COLO668 (cell line): Measurements from ENCODE around the gene AHDC1.
"Not testable (repeated sequence)": the region's sequence is repeated elsewhere in the genome, so short reads cannot be mapped to it uniquely, and the experiment has no call there.

Experiments used
- DNase-seq: peaks from one replicate; lab custom pipeline; 2025; ENCODE audit not compliant: unreplicated experiment; lab: John Stamatoyannopoulos, UW

Gene AHDC1

DNA sequence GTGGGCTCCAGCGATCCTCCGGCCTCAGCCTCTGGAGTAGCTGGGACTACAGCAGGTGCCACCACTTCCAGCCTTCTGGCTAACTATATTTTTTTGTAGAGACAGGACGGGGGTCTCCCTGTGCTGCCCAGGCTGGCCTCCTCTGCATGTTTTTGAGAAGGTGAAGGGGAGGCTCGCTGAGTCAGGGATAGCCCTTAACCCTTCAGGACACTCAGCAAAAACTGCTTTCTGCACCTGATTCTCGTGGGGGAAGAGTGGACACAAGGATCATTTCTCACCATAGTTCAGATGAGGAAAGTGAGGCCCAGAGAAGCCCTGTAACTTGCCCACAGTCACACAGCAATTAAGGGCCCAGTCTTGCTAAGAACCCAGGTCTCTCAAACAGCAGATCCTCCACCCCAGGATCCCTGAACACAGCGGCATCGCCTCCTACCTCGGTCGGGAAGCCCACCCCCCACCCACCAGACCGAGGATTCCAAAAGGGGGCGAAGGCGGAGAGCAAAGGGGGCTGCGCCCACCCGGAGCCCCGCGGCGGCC is 29.8 kb upstream of the AHDC1 start:
- no peak for DNase-seq

DNA sequence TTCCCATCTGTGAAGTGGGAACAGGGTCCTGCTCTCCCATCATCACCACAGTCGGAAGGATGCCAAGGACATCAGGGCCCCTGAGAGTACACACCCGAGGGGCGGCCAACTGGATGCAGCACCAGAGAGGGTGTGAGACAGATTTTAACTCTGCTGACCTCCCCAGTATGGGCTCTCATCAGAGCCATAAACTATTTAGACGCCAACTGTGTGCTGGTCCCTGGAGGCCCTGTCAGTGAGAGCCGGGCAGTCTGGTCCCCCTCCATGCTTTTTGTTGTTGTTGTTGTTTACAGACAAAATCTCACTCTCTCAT is 29.3 kb upstream of the AHDC1 start:
- DNase-seq = no peak

DNA sequence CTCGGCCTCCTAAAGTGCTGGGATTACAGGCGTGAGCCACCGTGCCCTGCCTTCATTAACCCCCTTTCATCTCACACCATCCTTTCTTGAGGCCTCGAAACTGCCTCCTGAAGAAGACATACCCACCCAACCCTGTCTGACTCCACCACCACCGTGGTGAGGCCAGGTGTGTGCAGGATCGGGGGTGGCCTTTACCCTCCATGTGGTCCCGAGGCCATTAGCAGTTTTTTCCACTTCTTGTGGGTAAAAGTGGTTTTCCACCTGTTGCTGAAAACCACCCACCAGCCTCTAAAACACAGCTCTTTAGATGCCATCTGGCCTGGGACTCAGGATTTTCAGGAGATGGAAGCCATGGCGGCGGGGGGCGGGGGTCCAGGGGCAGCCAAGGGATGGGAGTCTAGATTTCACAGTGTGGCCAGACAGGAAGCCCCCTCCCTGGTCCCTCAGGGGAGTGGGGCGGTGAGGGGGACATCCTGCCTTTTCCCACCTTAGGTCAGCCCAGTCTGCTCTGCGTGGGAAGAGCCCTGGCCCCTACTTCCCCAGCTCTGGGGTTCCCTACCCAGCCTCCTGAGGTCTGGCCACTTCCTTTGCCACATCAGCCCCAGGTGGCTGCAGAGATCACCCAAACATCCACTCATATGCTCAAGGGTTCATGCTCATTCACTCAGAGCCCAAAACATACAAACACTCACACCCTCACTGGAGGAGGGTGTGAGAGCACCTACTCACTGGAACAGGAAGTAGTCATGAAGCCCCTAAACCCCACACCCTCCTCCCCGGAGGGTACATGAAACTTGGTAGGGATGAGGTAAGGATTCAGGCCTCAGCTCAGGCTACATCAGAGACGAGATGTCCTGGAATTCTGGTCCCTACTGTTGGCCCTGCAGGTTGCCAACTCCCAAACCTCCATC is 28.7 kb upstream of the AHDC1 start:
- no peak for DNase-seq

DNA sequence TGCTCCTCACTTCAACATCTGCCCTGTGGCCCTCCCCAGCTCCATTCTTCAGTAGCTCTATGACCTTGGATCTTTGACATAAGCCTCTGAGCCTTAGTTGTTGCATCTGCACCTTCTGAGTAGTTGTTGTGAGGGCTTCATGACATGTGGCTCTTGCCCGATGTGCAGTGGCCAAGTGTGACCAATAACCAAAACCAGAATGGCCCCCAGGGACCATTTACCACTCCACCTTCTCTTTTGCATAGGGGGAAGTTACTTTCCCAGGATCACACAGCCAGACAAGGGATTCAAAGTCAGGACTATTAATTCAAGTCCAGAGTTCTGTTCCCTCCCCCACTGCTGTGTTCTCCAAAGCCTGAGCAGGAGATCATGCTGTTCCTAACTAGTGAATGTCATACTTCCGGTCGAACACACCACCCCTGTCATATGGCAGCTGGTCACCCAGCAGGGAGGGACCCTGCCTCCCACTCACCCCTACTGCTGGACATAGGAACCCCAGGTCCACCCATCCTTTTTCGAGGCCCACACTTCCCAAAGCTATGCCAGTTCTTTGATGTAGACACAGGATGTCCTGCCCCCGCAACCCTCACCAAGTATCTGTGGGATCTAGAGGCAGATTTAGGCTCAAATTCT is 27.0 kb upstream of the AHDC1 start:
- DNase-seq = no peak

DNA sequence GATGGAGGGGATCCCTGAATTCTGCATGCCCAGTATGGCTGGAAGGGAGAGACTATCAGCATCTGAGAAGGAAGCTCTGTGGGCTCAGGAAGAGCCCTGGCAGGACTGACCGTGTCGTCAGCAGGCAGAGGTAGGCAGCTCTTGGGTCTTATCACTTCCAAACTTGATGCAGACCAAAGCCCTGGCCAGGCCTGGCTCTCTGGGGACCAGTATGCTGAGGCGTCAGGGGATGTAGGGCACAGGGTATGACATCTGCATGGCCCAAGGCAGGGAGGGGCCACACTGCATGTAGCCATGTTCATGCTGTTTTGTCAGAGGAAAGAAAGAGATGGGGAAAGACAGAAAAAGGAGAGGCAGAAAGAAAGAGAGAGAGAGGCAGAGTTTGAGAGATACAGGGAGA is 24.8 kb upstream of the AHDC1 start:
- DNase-seq = no peak

DNA sequence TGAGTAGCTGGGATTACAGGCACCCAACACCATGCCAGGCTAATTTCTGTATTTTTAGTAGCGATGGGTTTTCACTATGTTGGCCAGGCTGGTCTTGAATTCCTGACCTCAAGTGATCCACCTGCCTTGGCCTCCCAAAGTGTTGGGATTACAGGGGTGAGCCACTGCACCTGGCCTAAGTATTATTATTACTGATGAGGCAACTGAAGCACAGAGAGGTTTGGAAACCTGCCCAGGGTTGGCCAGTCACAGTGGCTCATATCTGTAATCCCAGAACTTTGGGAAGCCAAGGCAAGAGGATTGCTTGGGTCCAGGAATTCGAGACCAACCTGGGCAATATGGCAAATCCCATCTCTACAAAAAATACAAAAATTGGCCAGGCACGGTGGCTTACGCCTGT is 23.8 kb upstream of the AHDC1 start:
- not testable (repeated sequence) for DNase-seq

DNA sequence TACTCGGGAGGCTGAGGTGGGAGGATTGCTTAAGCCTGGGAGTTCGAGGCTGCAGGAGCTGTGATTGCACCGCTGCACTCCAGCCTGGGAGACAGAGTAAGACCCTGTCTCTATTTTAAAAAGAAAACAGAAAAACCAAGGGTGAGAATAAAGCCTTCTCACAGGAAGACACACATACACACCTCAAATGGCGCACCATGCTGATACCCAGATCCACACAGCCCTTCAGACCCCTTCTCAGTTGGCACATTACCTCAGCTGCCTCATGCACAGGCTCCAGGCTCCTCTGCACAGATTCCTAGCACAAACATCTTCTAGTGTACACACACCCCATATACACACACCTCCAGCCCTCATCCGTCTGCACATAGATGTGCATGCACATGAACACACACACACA is 23.1 kb upstream of the AHDC1 start:
- no peak for DNase-seq

DNA sequence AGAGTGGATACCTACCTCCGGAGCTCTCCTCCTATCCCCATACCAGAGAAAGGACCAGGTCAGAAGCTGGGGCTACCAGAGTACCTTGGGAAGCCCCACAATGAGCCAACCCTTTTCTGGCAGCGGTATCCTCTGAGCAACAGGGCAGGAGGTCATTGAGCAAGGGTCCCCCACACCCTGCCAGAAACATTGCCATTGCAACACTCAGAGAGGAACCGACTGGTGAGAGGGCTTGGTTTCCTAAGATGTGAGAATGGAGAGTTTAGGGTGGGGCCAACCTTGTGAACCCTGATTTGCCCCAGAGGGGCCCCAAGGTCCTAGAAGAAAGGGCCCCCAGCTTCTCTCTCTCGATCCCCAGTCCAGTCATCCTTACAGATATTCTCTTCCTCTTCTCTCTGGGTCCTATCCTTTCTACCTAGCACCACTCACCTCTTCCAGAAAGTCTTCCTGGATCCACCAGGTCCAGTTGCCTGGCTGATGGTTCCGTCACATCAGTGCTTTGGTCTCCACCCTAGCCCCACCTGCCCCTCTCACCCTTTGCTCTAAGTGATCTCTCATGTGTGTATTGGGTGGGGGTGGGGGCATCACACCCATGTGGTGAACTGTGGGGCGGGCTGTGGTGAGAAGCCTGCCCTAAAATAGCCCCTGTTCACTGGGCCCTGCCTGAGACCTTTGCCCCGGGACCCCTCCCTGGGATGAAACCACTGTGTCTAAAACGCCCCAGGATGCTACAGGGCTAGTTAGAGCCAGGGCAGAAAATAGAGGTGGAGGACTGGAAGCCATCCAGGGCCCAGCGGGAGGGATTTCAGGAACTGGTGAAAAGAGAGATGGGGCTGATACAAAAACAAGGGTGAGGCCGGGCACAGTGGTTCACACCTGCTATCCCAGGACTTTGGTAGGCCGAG is 22.3 kb upstream of the AHDC1 start:
- no peak for DNase-seq

DNA sequence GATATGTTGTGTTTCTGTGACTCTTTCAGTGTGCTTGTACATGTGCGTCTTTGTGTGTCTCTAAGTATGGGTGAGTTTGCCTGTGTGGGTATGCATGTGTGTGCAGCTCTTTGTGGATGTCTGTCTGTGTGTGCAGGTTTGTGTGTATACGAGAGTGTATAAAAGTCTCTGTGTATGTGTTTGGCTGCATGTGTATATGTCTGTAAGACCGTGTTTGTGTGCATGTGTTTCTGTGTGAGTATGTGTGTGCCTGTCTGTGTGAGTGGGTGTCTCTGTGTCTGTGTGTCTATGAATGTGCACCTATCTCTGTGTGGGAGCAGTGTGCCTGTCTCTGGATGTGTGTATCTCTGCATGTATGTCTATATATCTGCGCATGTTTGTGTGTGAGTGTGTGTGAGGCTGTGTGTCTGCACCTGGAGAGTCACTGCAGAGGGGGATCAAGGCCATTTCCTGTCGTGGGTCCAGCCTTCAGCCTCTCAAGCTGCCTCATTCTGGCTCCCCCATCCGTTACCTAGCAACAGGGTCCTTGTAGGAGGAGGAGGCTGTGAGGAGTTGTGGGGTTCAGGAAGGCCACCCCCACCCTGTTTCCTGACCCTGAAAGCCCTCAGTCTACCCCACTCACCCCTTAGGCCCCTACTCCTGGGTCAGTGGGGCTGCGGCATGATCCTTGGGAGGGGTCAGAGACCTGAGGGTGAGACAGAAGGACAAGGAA is 20.7 kb upstream of the AHDC1 start:
- peak; percentile 29 for DNase-seq

DNA sequence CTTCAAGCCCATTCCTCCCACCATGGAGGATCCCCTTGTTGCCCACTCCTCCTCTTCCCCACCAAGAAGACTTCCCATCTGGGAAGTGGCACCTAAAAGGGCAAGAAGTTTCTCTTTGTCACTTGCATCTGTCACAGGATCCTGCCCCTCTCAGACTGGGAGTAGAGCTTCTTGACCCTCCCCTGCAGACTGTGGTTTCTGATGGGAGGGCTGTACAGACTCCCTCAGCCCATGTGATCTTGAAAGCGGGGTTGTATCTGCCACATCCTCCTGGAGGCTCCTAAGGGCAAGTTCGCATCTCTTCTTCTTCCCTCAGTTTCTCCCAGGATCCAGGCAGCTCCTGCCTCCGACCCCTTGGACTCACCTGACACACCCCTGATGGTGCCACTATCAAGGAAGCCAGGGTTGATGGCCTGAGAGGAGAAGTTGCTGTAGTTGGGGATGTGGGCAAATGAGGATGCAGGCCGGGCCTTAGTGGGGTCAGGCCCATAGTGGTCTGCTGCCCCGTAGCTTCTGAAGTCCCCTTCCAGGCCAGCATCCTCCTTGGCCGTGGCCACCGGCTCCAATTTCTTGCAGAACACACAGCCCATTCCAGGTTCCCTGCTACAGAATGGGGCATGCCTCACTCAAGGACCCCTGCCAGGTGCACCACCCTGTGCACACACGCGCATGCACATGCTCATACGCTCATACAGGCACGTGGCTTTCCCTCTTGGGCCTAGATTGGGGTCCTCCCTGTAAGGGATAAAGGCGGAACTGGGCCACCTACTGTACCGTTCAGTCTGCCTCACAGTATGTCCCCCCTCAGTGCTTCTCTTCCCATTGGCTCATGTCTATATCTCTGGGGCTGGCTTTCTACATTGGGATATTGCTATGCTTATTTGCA is 19.6 kb upstream of the AHDC1 start:
- no peak for DNase-seq

DNA sequence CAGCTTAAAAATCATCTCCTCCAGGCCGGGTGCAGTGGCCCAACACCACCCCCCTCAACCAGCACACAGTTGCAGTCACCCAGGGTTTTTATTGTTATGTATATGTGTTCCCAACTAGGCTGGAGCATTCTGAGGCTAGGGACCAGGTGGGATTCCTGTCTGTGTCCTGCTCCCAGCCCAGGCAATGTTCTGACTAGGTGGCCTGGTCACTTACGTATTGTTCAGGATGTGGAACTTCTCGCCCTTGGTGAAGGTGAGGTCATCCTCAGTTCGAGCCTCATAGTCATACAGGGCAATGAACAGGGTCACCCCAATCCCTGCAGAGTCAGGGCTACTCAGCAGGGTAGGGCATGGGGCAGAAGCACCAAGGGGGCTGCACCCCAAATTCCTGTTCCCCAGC is 18.9 kb upstream of the AHDC1 start:
- no peak for DNase-seq

DNA sequence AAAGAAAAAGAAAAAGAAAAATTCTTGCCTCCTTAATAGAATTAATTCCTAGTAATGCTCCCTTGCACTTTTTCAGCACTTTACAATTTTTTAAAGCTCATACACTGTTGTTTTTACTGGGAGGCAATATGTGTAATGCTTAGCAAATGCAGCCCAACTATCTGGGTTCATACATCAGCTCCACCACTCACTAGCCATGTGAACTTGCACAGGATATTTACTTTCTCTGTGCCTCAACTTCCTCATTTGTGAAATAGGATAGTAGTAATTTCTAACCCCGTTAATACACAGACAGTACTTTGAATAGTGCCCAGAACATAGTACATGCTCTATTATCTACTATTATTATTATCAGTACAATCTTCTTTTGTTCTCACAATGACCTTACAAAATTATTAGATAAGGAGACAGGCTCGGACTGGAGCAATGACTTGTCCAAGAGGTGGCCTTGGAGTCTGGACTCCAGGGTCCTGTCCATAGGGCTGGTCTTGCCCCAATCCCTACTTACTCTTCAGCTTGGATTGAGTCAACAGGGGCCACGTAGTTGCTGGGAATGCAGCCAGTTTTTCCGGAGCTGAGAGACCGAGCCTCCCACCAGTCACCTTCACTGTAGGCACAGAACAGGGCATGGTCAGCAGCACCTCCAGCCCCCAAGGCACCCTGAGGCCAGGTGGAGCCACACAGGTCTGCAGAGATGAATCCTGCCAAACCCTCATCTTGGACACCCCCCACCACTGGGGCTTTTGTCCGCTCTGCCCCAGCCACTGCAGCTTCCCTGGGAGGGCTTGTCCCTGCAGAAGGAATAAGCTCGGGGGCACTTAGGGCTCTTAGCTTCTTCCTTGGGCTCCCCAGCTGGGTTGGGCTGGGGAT is 17.3 kb upstream of the AHDC1 start:
- DNase-seq = no peak

DNA sequence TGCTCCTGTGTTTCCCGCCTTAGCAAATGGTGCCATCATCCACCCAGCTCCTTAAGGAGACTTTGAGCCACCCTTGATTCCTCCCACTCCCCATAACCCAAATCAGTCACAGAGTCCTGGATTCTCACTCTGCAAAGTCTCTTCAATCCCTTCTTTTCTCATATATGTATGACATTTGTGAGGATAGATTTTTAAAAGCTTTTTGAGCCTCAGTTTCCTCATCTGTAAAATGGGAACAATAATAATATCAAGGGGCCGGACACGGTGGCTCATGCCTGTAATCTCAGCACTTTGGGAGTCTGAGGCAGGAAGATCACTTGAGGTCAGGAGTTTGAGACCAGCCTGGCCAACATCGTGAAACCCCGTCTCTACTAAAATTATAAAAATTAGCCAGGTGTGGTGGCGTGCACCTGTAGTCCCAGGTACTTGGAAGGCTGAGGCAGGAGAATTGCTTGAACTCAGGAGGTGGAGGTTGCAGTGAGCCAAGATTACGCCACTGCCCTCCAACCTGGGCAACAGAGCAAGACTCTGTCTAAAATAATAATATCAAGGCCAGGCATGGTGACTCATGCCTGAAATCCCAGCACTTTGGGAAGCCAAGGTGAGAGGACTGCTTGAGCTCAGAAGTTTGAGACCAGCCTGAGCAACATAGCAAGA is 16.0 kb upstream of the AHDC1 start:
- DNase-seq = not testable (repeated sequence)

DNA sequence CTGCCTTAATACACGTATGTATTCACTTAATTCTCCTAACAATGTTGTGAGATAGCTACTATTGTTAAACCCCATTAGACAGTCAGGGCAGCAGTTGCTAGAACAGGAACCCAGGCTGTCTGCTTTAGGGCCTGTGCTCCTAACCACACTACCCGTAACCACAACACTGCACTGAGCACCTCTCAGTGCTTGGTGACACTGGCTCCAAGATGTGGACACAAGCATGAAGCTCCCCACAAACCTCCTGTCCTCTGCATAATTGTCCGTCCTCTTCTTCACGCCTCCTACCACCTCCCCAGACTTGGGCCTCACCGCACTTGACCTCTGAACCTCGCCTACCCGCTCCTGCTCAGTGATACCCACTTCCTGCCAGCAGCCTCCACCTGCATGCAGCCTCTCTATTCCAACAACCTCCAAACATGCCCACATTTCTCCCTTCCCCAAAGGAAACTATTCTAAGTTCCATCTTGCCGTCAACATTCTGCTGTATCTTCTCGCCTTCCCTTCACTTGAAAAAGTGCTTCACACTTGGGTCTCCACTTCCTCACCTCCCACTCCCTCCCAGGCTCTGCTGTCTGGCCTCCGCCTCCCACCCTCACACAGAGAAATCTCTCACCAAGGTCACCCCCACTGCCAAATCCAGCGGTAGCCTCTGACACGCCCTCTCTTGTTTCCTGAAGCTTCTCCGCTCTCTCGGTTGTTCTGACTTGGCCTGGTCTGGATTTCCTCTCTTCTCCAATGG is 14.6 kb upstream of the AHDC1 start:
- no peak for DNase-seq

DNA sequence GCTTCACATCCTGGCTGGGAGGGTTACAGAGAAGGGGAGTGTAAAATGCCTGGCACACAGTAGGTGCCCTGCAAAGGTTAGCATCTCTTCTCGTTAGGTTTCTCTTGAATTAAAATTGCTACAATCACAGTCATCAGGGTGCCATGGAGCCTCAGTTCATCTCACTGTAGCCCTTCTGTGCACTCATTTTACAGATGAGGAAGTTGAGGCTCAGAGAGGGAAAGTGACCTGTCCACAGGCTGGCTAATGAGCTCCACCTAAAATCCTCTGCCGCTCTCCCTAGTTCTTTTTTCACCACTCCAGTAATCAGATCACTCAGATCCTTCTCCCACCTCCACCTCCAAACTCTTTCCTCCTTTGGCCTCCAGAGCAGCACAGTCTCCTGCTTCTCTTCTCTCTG is 13.5 kb upstream of the AHDC1 start:
- no peak for DNase-seq

DNA sequence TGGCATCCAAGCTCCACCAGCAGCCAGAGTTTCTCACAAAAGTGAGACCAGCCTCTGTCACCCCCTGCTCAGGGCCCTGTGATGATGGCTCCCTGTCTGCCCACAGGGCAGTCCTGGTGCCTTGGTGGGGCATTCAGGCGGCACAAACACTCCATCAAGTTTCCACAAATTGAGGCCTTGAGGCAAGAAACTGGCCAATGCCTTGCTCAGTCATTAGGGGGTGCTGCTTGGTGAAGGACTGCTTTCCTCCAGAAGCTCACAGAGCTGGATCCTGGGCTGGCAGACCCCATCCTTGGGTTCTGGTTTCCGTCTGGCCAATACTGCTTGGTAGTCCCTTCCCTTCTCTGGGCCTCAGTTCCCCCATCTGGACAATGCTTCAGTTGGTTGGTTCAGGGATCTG is 12.5 kb upstream of the AHDC1 start:
- DNase-seq = no peak

DNA sequence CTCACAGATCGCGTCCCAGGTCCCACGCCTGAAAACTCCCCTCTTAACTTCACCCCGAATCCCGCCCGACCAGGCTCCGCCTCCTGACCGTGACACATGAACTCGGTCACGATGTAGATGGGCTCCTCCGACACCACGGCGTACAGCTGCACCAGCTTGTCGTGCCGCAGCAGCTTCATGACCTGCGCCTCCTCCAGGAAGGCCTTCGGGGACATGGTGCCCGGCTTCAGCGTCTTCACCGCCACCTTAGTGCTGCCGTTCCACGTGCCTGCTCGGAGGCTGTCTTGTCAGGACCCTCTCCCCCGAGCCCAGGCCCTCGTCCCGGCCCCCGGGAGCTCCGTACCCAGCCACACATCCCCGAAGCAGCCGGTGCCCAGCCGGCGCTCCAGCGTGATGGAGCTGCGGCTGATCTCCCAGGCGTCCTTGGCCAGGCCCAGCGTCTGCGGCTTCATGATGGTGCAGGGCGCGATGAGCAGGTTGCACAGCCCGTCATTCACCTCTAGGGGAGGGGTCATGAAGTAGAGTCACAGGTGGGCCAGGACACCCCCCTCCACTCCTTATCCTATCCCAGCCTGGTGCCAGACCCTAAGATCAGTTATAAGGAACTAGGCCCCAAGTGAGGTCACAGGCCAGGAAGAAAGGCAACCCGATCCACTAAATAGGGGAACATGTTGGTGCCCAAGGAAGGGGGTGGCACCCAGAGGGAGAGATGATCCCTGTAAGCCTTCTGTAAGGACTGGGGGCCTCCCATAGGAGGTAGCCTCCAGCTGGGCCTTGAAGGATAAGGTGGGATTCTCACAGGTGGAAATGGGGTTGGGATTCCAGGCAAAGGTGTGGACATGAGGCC is 11.6 kb upstream of the AHDC1 start:
- no peak for DNase-seq
